Activated T-helper 1 cell treated with anti-CD3 and anti-CD28 coated beads, Interleukin-2, amount 50 U/mL, for 16 hours (primary cell): ENCODE results near the gene GOLGA2.

Experiments
- DNase-seq, 2 donors: peaks; one replicate each; pipeline ENCODE4 v3.0.0-alpha.2; 2020; ENCODE audit warnings: low read depth in 1 of 2, low spot score in 1 of 2

GOLGA2 gene, protein sequence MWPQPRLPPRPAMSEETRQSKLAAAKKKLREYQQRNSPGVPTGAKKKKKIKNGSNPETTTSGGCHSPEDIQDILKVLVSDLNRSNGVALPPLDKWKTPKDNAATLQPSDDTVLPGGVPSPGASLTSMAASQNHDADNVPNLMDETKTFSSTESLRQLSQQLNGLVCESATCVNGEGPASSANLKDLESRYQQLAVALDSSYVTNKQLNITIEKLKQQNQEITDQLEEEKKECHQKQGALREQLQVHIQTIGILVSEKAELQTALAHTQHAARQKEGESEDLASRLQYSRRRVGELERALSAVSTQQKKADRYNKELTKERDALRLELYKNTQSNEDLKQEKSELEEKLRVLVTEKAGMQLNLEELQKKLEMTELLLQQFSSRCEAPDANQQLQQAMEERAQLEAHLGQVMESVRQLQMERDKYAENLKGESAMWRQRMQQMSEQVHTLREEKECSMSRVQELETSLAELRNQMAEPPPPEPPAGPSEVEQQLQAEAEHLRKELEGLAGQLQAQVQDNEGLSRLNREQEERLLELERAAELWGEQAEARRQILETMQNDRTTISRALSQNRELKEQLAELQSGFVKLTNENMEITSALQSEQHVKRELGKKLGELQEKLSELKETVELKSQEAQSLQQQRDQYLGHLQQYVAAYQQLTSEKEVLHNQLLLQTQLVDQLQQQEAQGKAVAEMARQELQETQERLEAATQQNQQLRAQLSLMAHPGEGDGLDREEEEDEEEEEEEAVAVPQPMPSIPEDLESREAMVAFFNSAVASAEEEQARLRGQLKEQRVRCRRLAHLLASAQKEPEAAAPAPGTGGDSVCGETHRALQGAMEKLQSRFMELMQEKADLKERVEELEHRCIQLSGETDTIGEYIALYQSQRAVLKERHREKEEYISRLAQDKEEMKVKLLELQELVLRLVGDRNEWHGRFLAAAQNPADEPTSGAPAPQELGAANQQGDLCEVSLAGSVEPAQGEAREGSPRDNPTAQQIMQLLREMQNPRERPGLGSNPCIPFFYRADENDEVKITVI

DNA sequence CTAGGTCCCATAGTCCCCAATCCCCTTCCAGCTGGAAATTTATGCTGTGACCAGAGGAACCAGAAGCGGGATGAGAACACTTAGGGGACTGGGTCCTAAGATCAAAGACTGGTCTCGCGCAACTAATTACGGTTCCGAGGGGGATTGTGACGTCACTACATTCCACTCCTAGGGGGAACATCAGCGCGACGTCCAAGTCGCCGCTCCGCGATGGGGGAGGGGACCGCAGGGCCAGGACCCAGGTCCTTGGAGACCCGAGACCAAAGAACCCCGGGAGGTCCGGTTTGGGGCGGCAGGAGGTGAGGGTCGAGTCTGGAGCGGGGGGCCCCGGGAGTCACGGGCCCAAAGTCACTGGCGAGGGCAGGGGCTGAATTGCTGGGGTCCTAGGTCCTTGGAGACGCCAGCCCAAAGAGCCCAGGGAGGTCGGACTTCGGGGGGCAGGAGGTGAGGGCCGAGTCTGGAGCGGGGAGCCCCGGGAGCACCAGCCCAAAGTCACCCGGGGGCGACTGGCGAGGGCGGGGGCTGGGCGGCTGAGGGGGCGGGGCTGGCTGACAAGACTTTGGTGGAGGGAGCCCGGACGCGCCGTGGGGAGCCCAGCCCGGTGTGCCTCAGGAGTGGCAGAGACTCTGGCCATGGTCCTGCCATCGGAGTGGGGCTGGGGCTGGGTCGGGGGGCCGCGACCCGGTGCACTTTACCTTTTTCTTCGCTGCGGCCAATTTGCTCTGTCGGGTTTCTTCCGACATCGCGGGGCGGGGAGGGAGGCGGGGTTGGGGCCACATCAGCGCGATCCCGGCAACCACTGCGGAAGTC, at the start of gene GOLGA2:
Gene GOLGA2 (minus strand): TSS at position 810 of the 810 bp plus-strand sequence. CDS start 31 bp downstream, at position 779.
- no peak for DNase-seq

DNA sequence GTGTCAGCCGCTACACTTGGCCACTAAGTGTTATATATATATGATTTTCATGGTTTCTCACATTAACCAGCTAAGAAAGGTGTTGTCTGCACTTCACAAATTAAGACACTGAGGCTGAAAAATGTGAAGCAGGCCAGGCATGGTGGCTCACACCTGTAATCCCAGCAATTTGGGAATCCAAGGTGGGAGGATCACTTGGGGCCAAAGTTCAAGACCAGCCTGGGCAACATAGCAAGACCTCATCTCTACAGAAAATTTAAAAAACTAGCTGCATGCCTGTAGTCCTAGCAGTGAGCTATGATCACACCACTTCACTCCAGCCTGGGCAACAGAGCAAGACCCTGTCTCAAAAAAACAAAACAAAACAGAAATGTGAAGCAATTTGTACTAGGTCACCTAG, 48.6 kb upstream of the GOLGA2 start:
- no peak for DNase-seq

DNA sequence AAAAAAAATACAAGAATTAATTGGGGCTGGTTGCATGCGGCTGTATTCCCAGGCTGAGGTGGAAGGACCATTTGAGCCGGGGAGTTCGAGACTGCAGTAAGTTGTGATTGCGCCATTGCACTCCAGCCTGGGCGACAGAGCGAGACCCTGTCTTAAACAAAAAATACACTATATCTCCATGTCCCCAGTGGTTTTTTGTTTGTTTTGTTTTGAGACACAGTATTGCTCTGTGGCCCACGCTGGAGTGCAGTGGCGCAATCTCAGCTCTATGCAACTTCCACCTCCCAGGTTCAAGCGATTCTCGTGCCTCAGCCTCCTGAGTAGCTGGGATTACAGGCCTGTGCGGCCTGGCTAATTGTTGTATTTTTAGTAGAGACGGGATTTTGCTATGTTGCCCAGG, 48.0 kb upstream of the GOLGA2 start:
- DNase-seq = no peak

DNA sequence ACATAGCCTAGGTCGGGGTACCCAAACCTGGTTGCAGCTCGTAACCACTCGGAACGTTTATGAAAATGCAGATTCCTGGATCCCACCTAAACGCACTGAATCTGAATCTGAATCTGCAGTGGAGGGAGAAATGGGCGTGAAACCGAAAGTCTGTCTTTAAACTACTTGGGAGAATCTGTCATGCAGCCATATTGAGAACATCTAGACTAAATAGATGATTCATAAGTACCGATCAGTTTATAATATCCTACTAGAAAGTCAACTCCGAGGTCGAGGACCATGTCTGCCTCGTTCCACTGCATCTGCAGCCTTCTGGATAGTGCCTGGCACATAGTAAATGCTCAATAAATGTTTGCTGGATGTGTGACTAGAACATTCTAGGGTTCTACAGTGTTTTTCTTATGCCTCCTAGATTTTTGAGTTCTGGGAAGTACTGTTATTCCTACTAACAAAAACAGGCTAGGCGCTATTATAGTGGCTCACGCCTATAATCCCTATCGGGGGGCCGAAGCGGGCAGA, 47.5 kb upstream of the GOLGA2 start:
- DNase-seq = no peak

DNA sequence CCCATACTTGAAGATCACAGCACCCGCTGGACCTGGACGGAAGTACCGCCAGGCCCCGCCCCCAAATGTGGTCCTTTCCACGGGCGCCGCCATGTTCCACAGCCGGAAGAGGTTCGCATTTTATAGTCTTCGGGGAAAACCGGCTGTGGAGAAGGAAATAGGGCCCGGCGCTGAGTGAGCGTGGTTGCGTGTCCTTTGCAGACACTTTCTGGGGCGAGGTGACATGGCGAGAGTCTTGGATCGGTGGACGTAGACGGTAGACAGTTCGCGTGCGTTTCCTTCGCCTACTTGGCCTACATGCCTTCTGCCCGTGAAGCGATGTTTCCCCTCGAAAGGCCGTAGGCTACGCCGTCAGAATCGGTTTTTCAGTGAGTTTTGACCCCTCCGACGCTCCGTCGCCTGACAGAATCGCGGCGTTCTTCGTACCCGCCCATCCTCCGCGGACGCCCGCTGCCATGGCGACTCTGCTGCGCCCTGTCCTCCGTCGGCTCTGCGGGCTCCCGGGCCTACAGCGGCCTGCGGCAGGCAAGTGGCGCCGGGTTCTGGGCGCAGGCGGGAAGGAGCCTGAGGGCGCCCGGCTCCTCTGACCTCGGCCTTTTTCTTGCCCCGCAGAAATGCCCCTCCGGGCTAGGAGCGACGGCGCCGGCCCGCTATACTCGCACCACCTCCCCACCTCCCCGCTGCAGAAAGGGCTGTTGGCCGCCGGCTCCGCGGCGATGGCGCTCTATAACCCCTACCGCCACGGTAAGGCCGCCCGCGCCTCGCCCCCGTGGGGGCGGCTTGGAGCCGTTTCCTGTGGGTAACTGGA, 46.8 kb upstream of the GOLGA2 start, which contains the start of the genes COQ4 and TRUB2:
Gene COQ4 (plus strand): TSS at position 436 of the 808 bp plus-strand sequence. CDS start 20 bp downstream, at position 456.
Gene TRUB2 (minus strand): TSS at position 44 of the 808 bp plus-strand sequence. CDS start 39 bp downstream, at position 5.
- DNase-seq = peak; percentile 83 to 88

DNA sequence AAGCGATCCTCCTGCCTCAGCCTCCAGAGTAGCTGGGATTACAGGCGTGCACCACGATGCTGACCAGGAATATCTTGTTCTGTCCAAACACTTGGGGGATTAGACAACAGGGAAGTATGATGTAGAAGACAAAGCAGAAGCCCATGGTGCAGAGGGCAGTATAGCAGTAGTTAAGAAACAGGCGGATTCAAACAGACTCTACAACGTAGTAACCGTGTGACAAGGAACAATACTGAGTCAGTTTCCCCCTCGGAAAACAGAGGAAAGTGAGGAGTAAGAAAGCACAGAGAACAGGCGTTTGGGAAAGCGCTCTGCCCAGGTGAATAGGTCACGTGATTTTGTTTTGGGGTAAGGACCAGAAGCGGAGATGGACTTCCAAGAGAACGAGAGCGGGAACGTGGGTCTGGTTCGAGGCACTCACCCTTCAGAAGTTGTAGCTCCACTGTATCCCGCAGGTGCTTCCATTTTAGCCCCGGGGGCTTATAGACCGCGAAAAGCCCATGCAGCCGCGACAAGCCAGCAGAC, 46.1 kb upstream of the GOLGA2 start:
- no peak for DNase-seq

DNA sequence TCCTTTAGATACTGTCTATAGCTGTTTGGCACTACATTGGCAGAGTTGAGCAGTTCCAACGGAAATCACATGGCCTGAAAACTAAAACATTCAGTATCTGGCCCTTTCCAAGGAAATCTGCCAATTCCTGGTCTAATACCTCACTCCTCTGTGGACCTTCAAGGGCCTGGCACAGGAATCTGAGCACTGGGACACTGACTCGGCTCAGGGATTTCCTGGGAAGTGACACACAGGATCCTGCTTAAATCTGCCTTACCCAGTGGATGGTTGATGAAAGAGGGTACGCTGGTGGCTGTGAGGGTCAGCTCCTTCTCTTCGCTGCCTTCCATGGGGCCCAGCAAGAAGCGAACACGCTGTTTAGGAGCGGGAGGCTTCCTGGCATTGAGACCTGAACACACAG, 45.5 kb upstream of the GOLGA2 start:
- DNase-seq = no peak

DNA sequence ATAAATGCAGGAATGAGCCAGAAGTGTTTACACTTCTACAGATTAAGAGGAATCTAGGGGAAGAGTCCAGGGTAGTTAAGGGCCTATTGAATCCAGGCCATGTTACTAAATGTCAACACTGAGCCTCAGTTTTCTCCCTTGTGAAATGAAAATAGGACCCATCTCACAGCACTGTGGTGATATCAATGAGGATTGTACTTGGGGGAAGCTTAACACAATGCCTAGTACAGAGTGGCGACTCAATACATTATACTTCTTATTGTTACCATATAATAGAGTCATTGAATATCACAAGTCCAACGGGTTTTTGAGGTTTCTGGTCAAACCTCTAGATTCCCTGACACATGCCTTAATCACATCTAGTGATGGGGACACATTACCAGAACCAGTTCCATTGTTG, 41.8 kb upstream of the GOLGA2 start:
- no peak for DNase-seq

DNA sequence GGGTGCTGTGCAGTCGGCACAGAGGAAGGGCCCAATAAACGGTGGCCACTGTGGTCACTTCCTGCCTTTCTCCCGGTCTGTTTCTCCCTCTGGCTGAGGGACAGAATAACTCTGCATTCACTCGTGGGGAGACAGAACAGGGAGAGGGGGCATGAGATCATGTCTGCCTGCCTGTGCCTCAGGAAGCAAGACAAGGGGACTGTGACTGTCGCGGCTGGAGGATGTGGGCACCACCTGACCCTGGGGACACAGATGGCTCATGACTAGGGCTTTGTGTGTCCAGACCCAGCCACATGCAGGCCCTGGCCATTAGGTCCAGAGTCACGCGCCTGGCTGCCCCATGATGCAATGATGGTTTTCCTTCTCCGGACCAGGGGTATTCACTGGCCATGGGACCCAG, 40.6 kb upstream of the GOLGA2 start:
- DNase-seq = no peak

DNA sequence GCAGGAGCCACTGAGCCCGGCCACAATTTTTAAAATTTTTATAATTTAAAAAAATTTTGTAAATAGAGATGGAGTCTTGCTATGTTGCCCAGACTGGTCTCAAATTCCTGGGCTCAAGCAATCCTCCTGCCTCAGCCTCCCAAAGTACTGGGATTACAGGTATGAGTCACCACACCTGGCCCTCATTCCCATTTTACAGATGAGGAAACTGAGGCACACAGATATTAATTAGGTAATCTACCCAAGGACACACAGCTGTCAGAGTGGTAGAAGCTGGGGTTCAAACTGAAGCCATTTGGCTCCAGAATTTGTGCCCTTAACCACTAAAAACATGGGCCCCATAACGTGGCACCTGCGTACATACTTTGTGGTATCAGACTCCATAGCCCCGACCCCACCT, 38.9 kb upstream of the GOLGA2 start:
- DNase-seq = no peak

DNA sequence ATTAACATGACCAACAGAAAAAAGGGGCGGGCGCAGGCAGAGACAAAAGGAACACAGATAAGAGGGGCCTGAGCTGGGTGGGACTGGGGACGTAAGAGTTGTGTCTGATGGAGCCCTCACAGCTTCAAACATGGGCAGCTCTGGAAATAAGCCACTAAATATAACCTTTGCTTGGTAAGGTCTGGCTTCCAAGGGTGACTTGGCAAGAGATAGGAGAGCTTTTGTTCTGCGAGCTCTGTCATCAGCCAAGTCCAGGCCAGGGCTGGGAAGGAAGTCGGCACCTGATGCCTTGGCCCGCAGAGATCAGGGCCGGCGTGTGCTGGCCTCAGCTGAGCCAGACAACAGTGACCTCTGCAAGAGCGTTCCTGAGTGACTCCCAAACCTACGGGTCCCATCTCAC, 34.7 kb upstream of the GOLGA2 start:
- DNase-seq = no peak

DNA sequence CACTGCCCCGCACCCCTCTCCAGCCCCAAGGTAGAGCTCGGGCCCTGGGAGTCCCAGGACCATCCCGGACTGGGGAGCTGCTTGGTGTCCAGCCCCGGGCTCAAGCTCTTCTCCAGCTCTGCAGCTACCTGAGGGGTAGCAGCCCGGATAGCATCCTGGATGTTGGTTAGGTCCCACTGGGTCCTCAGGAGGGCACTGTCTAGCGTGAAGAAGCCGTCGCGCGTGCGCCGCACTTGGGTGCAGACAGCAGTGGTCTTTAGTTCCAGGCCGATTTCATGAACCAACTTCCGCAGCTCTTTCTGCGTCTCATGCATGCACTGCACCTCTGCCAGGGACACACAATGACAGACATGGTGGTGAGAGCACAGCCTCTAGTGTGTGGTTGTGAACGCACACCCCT, 33.7 kb upstream of the GOLGA2 start:
- DNase-seq = no peak

DNA sequence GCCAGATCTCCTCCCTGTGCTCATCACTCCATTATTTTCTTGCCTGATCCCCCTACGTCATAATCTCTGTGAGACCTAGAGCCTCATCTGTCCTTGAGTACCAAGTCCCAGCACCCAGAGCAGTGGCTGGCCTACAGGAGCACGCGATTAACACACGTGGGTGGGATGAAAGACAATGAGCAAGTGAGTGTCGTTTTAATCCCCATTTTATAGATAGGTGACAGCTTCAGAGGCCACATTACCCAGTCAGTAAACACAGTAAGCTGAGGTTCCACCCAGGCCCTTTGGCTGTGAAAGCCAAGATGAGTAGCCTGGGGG, 29.1 kb upstream of the GOLGA2 start:
- no peak for DNase-seq

DNA sequence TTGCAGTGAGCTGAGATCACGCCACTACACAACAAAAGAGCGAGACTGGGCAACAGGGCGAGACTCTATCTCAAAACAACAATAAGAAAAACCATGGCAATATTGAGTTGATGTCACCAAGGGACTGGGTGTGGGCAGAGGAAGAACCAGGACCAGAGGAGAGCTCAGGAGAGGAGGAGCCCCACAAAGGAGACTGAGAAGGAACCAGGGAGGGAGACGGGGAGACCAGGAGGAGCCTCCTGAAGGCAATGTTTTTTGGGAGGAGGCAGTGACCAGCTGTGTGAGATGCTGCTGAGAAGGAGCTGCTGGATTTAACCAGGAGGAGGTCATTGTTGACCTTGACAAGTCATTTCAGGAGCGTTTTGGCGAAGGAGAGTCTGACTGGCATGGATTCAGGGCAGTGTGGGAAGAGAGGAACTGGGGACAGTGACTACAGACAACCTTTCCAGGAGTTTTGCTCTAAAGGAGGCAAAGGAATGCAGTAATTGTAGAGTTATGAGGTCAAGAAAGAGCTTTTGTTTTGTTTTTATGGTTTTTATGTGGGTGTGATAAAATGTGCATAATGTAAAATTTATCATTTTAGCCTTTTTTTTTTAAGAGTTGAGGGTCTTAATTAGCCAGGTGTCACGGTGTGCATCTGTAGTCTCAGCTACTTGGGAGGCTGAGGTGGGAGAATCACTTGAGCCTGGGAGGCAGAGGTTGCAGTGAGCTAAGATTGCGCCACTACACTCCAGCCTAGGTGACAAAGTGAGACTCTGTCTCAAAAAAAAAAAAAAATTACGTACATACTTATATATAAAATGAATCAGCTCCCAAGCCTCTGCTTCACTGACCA, 28.5 kb upstream of the GOLGA2 start:
- DNase-seq = no peak

DNA sequence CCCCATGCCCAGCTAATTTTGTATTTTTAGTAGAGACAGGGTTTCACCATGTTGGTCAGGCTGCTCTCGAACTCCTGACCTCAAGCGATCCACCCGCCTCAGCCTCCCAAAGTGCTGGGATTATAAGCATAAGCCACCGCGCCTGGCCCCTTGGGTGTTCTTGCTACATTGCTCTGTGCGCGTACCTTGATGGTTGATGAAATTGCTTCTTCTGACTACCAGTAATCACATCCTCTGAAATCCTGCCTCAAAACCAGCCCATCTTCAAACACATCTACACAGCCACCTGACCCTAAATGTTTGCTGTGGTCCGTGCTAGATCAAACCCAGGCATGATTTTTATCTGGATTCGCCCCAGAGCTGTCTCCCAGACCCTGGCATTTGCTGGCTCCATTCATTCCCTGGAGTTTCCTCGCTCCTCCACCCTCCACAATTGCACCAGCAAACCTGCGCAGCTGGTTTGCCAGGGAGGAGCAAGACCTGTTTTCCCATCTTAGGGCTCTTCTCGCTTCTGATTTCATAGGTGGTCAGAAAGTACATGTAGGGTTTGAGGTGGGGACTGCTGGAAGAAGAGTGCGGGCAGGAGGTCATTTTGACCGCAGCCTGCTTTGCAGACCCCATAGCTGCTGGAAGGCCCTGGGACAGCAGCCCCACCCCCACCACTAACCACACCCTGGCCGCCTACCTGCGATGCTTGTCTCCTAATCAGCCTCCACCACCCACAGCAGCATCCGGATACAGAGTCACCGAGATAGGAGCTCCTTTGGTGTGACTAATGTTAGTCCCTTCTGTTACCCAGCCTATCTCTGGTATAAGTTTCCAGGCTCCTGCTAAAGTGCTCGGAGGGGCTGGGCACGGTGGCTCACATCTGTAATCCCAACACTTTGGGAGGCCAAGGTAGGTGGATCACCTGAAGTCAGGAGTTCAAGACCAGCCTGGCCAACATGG, 23.0 kb upstream of the GOLGA2 start:
- no peak for DNase-seq

DNA sequence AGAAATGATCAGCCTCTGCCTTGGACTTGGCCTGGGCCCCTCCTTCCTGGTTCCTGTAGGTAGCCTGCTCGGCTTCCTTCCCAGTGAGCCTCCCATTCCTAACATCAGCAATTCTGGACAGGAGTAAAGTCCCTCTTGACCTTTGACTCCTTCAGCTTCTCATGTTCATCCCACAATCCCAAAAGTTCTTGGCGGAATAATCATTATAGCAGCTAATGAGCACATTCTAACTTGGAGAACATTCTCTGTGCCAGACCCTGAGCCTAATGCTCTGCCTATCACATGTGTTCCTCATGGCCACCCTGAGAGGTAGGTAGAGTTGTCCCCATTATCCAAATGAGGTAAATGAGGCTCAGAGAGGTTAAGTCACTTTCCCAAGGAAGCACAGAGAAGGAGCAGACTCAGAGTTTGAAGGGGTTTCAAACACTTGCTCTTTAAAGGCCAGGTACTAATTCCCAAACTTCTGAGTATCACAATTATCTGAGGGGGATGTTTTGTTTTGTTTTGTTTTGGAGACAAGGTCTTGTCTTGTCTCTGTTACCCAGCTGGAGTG, 21.5 kb upstream of the GOLGA2 start:
- DNase-seq = no peak
